Small intestine (tissue), 7 donors: ENCODE results near the gene SIKE1. TPM values are rescaled to one million over a fixed set of nuclear protein-coding genes. Genes with fewer than 3 reads are reported as not detected.
A peak's percentile ranks its signal among the peaks of the same experiment; 100 is the strongest.
"Not testable (repeated sequence)": the region's sequence is repeated elsewhere in the genome, so short reads cannot be mapped to it uniquely, and the experiment has no call there.

Experiments used
- DNase-seq, 2 donors: peaks; one replicate each; pipeline versions ENCODE4 v3.0.0 to v3.0.0-alpha.2; 2013
- FAIRE-seq: peaks from 2 replicates; lab custom pipeline; 2012; peaks lifted over from hg19 to GRCh38; lab: Jason Lieb, UNC
- H3K27ac ChIP-seq, 3 donors: one replicate each; pipeline ENCODE4 v1.5.1; 2013; ENCODE audit warnings: low read length in 2 of 3, mild to moderate bottlenecking in 2 of 3, control low read depth in 1 of 3, inconsistent platforms in 1 of 3, low read depth in 1 of 3, moderate library complexity in 1 of 3
- H3K27me3 ChIP-seq, 3 donors: one replicate each; pipeline ENCODE4 v1.6.1; 2013; ENCODE audit warnings: low read length in 3 of 3, inconsistent platforms in 1 of 3; ENCODE audit not compliant: control insufficient read depth in 3 of 3, insufficient read depth in 3 of 3
- H3K36me3 ChIP-seq, 3 donors: one replicate each; pipeline ENCODE4 v1.6.1; 2013; ENCODE audit warnings: low read length in 3 of 3, inconsistent platforms in 1 of 3, low read depth in 1 of 3, mild to moderate bottlenecking in 1 of 3, moderate library complexity in 1 of 3; ENCODE audit not compliant: control insufficient read depth in 3 of 3, insufficient read depth in 2 of 3
- H3K4me1 ChIP-seq, 3 donors: one replicate each; pipeline ENCODE4 v1.6.1; 2013; ENCODE audit warnings: low read length in 2 of 3, inconsistent platforms in 1 of 3, low read depth in 1 of 3, mild to moderate bottlenecking in 1 of 3, moderate library complexity in 1 of 3; ENCODE audit not compliant: control insufficient read depth in 3 of 3, insufficient read depth in 2 of 3
- H3K4me3 ChIP-seq, 3 donors: one replicate each; pipeline ENCODE4 v1.5.1; 2013; ENCODE audit warnings: low read length in 3 of 3, control low read depth in 1 of 3, inconsistent platforms in 1 of 3, low read depth in 1 of 3, mild to moderate bottlenecking in 1 of 3, moderate library complexity in 1 of 3
- H3K9me3 ChIP-seq, 2 donors: one replicate each; pipeline ENCODE4 v1.6.1; 2013; ENCODE audit warnings: low read depth in 1 of 2, low read length in 1 of 2; ENCODE audit not compliant: control insufficient read depth in 2 of 2, insufficient read depth in 1 of 2
- WGBS, 3 donors: extraction: QIAGEN DNeasy Blood & Tissue Kit; methylation state at CpG; one replicate each; pipeline ENCODE4 v1.1.7; 2013; 5-methylcytosine and 5-hydroxymethylcytosine counted together
- polyA plus RNA-seq, 4 donors: library from polyadenylated mRNA; stranded (reverse) in 3 of 4; unstranded in 1 of 4; fragments of 200-250 nt in 3 of 4; fragments of 120-200 nt in 1 of 4; gene quantifications; one replicate each; pipeline versions ENCODE4 v1.2.1 to v1.2.3, GENCODE V29; 2013
- donor health status: healthy with polysubstance abuse.
- donor health status: control.
- donor health status: control.
- donor health status: Bipolar disorder and iron deficiency.
- donor health status: healthy.

Gene SIKE1
- polyA plus RNA-seq, 4 donors = 7.6 to 34.4 (median 16.2) TPM

DNA sequence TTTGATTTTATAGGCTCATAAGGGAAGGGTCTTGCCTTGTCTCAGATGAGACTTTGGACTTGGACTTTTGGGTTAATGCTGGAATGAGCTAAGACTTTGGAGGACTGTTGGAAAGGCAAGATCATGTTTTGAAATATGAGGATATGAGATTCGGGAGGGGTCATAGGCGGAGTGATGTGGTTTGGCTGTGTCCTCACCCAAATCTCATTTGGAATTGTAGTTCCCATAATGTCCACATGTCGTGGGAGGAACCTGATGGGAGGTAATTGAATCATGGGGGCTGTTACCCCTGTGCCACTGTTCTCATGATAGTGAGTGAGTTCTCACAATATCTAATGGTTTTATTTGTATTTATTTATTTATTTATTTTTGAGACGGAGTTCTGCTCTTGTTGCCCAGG lies 15.8 kb downstream of the SIKE1 start:
- no peaks in the 10 kb centered on the region for H3K36me3 ChIP-seq
- H3K27ac ChIP-seq = no peak overlapping the region
- peaks cover 0 to 7% of the 10 kb centered on the region in 2 donors for H3K9me3 ChIP-seq
- DNase-seq (no peak), FAIRE-seq (no peak)
- H3K27me3 ChIP-seq = no peaks in the 10 kb centered on the region
- H3K4me3 ChIP-seq = no peak overlapping the region
- 88 to 95% (median 89%) methylated on average over 4 of the region's 4 CpGs for WGBS, 3 donors
- H3K4me1 ChIP-seq = no peaks in the 10 kb centered on the region

DNA sequence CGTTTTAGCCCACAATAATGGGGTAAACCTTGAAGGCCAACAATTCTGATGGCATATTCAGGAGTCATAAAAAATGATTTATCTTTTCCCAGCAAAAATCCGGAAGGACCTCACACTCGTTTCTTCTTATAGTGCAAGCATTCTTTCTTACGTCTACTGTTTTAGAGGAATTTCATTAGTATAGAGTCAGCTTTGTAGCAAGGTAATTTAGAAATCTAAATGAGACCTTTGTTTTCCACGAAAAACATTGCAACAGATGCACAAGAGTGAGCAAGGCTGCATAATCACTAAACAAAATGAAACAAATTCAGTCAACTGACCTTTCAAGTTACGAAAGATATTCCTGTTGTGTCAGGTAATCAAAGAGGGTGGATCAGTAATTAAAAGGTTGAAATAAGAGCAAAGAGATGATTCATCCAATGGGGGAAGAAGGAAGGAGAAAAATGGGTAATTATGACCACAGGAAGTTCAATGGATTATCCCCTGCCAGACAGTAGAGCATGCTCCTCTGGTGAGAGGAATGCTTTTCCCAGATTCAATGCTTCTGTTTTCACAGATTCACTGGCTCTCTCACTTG lies 22.1 kb downstream of the SIKE1 start:
- no peak for FAIRE-seq
- Histone ChIP-seq H3K27me3 (no peaks in the 10 kb centered on the region), H3K4me3 (peak overlapping the region in 2 of 3 donors; percentile 94 to 100), H3K4me1 (peaks cover 2 to 24% (median 17%) of the 10 kb centered on the region in 3 donors), H3K27ac (peak overlapping the region; percentile 97 to 100 (median 98)), H3K9me3 (no peaks in the 10 kb centered on the region), H3K36me3 (peaks cover 0 to 2% (median 0%) of the 10 kb centered on the region in 3 donors)
- DNase-seq = peak in 1 of 2 donors; percentile 70
- 6 to 24% (median 14%) methylated on average over 6 of the region's 6 CpGs for WGBS, 3 donors

DNA sequence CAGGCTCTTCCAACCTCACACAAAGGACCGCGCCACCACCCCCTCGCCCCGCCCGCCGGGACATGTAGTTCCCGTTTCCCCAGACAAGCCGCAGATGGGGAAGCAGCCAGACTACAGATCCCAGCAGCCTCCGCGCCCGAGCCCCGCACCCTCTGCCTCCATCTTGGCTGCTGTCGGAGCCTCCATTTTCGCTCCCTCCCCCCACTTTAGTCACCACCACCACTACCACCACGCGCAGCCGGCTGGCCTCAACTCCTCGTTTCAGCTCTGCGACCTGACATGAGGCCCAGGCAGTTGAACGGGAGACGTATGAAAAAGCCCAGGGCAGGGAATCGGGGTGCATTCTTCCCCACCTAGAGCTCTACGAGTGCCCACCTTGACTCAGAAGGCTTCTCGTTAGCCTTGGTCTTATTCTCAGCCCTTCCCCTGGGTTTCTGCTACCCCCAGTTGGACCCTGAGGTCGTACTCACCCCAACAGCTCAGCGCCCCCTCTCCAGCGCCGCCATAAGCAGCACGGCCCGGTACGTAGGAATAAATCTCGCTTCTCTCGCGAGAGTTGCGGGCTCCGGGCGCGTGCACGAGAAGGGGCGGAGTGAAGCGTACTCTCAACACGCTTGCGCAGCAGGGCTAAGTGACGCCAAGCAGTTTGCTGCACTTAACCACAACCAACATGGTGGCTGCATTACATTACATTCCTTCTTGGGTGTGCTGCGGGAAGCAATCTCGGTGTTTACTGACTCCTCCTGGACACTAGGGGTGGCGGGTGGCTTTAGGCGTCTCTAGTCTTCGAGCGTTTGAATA lies 22.8 kb downstream of the SIKE1 start, which contains the start of gene CSDE1:
Gene CSDE1 (minus strand): TSS at position 530 of the 801 bp plus-strand sequence. CDS start 18,094 bp downstream, outside the sequence.
- H3K36me3 ChIP-seq = peaks cover 0 to 2% (median 0%) of the 10 kb centered on the region in 3 donors
- peak within 1 kb of the TSS; percentile 97 to 100 (median 98) for H3K27ac ChIP-seq
- H3K4me3 ChIP-seq = peak within 1 kb of the TSS; percentile 94 to 100 (median 95)
- H3K4me1 ChIP-seq = peaks cover 4 to 24% (median 18%) of the 10 kb centered on the region in 3 donors
- DNase-seq (peak; percentile 99), FAIRE-seq (no peak)
- WGBS, 3 donors = 0 to 1% (median 0%) methylated on average over 47 to 50 of the region's 50 CpGs
- no peaks in the 10 kb centered on the region for H3K27me3 ChIP-seq
- no peaks in the 10 kb centered on the region for H3K9me3 ChIP-seq

DNA sequence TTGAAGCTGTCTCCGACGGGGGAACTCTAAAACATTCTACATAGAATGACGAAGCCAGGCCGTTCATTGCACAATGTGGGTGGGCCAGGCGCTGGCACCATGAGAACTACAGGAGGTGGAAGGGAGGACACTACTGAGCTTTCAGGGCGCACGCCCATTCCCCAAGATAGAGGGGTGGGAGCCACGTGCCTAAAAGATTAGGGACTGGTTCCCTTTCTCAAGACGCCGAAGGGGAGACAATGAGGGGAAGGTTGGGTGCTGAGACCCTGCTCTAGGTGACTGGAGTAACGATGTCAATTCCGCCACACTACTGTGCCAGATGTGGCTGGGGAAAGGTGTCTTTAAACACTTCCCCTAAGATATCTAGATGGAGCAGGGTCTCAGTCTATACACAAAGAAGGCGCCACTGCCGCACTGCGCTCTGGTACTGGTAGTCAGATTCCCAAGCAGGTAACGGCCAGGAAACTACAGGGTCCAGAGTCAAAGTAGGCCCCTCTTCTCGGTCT lies 23.5 kb downstream of the SIKE1 start:
- peak; percentile 25 to 60 for DNase-seq
- H3K36me3 ChIP-seq = peaks cover 0 to 2% (median 0%) of the 10 kb centered on the region in 3 donors
- peak overlapping the region; percentile 94 to 100 (median 95) for H3K4me3 ChIP-seq
- H3K27me3 ChIP-seq = no peaks in the 10 kb centered on the region
- no peaks in the 10 kb centered on the region for H3K9me3 ChIP-seq
- peaks cover 4 to 25% (median 24%) of the 10 kb centered on the region in 3 donors for H3K4me1 ChIP-seq
- peak overlapping the region in 2 of 3 donors; percentile 98 to 100 for H3K27ac ChIP-seq
- 0 to 1% (median 1%) methylated on average over 16 to 17 of the region's 17 CpGs for whole genome bisulfite sequencing, 3 donors
- no peak for FAIRE-seq

DNA sequence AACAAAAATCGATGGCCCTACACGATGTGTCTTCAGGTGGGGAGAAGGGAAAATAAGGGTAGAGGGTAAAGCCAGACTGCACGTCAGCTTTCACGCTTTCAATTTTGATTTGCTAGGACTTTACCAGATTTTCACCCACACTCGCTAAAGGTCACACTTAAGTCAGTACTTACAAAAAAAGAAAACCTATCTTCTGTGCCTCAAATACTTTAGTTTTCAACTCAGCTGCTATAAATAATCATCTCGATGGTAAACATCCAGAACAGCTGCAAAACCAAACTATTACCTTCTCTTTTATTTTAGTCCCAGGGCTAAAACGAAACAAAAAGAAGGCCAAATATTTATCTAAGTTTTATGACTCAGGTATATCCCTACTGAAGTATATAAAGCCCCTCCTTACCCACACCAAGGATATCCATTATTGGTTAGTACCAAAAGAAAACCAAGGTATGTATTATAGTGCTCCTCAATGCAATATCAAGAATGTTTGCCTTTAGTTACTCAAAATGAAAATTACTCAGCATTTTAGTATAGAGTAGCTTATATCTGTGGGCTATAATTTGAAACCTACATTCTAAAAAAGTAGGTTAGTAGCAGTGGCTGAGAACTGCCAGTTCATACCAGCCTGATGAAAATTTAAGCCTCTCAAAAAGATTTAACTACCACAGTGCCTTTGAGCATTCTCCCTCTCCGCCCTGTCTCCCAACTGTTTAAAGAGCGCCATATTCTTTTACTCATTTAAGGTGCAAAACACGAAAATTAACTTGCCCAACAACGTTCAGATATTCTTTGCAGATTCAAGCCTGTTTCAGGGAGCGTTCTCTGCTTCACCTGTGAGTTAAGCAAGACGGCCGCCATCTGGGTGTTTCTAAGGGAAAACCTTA lies 24.2 kb downstream of the SIKE1 start:
- Histone ChIP-seq H3K27me3 (no peaks in the 10 kb centered on the region), H3K4me3 (peak overlapping the region; percentile 94 to 100 (median 95)), H3K27ac (peak overlapping the region in 2 of 3 donors; percentile 98 to 100), H3K4me1 (peaks cover 4 to 30% (median 29%) of the 10 kb centered on the region in 3 donors), H3K36me3 (peaks cover 0 to 2% (median 0%) of the 10 kb centered on the region in 3 donors), H3K9me3 (no peaks in the 10 kb centered on the region)
- DNase-seq = peak; percentile 31
- 6 to 17% (median 11%) methylated on average over 14 of the region's 14 CpGs for WGBS, 3 donors
- FAIRE-seq = no peak

DNA sequence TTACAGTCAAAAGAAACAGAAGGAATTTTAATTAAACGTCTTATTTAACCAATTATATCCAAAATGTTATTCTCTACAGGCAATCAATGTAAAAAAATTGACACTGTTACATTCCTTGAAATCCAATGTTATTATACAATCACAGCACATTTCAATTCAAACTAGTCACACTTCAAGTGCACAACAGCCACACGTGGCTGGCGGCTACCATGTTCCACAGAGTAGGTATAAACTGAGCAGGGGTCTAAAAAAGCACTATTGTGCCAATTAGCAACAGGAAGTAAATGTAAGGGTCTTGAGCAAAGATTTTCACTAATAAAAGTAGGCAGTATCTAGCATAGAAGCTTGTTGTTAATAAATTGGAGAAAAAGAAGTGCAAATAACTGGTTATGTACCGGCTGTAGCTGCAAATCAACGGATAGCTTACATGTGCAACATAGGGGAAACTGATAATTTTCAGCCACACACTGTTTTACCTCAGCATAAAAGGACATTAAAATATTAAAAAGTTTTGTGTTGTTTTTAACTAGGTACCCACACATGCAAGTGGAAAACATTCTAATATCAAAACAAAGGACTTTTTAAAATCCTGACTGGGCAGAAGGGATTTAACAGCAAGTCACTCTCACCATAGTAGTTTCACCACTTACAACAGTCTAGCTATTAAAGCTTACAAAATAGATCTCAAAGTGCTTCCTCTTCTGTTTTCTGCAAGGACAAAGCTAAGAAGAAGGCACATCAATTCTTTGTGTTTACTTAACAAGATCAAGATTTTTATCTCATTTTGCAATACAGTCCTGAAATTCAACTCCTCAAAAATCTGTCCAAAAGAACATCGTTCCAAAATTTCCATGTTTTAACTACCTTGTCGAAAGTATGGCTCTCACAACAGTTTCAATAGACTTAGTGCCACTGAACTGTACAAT lies 25.2 kb downstream of the SIKE1 start:
- H3K27ac ChIP-seq = peak overlapping the region in 1 of 3 donors; percentile 29
- WGBS, 3 donors = 26 to 36% (median 34%) methylated on average over 7 of the region's 7 CpGs
- H3K4me1 ChIP-seq = peaks cover 4 to 33% (median 30%) of the 10 kb centered on the region in 3 donors
- H3K4me3 ChIP-seq = peak overlapping the region in 2 of 3 donors; percentile 94 to 100
- no peak for FAIRE-seq
- H3K27me3 ChIP-seq = no peaks in the 10 kb centered on the region
- no peaks in the 10 kb centered on the region for H3K9me3 ChIP-seq
- peaks cover 0 to 2% (median 0%) of the 10 kb centered on the region in 3 donors for H3K36me3 ChIP-seq
- DNase-seq = no peak

DNA sequence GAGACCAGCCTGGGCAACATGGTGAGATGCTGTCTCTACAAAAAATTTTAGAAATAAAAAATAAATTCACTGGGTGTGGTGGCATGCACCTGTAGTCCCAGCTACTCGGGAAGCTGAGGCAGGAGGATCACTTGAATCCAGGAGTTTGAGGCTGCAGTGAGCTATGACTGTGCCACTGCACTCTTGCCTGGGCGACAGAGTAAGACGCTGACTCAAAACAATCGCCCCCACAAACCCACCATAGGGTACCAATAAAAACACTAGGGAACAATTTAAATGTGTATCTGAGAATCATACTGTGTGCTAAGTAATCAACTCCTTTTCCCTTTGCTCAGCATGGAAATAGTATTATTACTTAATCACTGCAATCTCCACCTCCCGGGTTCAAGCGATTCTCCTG lies 26.8 kb downstream of the SIKE1 start:
- 71 to 85% (median 82%) methylated on average over 6 of the region's 6 CpGs for WGBS, 3 donors
- not testable (repeated sequence) for DNase-seq, H3K36me3 ChIP-seq, FAIRE-seq, H3K9me3 ChIP-seq, H3K27ac ChIP-seq, H3K27me3 ChIP-seq, H3K4me3 ChIP-seq
- H3K4me1 ChIP-seq = peaks cover 4 to 33% (median 30%) of the 10 kb centered on the region in 3 donors
